BLaER1 treated with 17β-estradiol and CSF1 and Interleukin-3, amounts not matched to agents 10 nM and 100 nM (cell line): ENCODE data around the gene GABRG3.

Experiments
- H3K27ac ChIP-seq, 11 experiments: shearing (Covaris generic); formaldehyde crosslinking; 2 replicates each; pipeline ENCODE4 v1.8.1; 2022
- H3K27me3 ChIP-seq, 11 experiments: shearing (Covaris generic); formaldehyde crosslinking; 2 replicates each; pipeline ENCODE4 v1.8.1; 2022
- H3K36me3 ChIP-seq, 11 experiments: shearing (Covaris generic); formaldehyde crosslinking; 2 replicates each; pipeline ENCODE4 v1.8.1; 2022
- H3K4me1 ChIP-seq, 10 experiments: shearing (Covaris generic); formaldehyde crosslinking; 2 replicates each; pipeline ENCODE4 v1.8.1; 2022
- H3K4me2 ChIP-seq, 11 experiments: shearing (Covaris generic); formaldehyde crosslinking; 2 replicates each; pipeline ENCODE4 v1.8.1; 2022
- H3K4me3 ChIP-seq, 10 experiments: shearing (Covaris generic); formaldehyde crosslinking; 2 replicates each; pipeline ENCODE4 v1.8.1; 2022
- H3K9ac ChIP-seq, 11 experiments: shearing (Covaris generic); formaldehyde crosslinking; 2 replicates each; pipeline ENCODE4 v1.8.1; 2022
- H3K9me3 ChIP-seq, 11 experiments: shearing (Covaris generic); formaldehyde crosslinking; replicated peaks in 1 of 11; 2 replicates each; pipeline ENCODE4 v1.8.1; 2022
- H4K20me1 ChIP-seq, 11 experiments: shearing (Covaris generic); formaldehyde crosslinking; 2 replicates each; pipeline ENCODE4 v1.8.1; 2022
- Cebpa-rat ChIP-seq, 11 experiments: shearing (Covaris generic); IDR thresholded peaks; 2 replicates each; pipeline ENCODE4 v1.8.1; 2022

The GABRG3 gene

GRCh38 chr15:26941489-26941888, 29.5 kb upstream of the GABRG3 start:
- Histone ChIP-seq H3K27ac (no peak overlapping the region), H3K36me3 (no peaks in the 10 kb centered on the region), H3K9ac (no peak overlapping the region), H3K9me3 (no peaks in the 10 kb centered on the region), H4K20me1 (0 out of 22 replicates have a peak, but pooled peaks cover 0 to 7% (median 0%) of the 10 kb centered on the region in 11 experiments), H3K4me1 (no peaks in the 10 kb centered on the region), H3K4me3 (no peak overlapping the region), H3K27me3 (no peaks in the 10 kb centered on the region), H3K4me2 (no peak overlapping the region)
- TF ChIP-seq Cebpa-rat (IDR thresholded peaks at IDR 0.05): no peak

GRCh38 chr15:26943866-26944265, 27.1 kb upstream of the GABRG3 start:
- H3K4me1 ChIP-seq: no peaks in the 10 kb centered on the region
- H3K9ac ChIP-seq: no peak overlapping the region
- H3K27me3 ChIP-seq: no peaks in the 10 kb centered on the region
- no peak for TF ChIP-seq Cebpa-rat (IDR thresholded peaks at IDR 0.05)
- H3K9me3 ChIP-seq: no peaks in the 10 kb centered on the region
- no peak overlapping the region for H3K4me3 ChIP-seq
- H4K20me1 ChIP-seq: 0 out of 22 replicates have a peak, but pooled peaks cover 0 to 3% (median 0%) of the 10 kb centered on the region in 11 experiments
- no peaks in the 10 kb centered on the region for H3K36me3 ChIP-seq
- no peak overlapping the region for H3K27ac ChIP-seq
- H3K4me2 ChIP-seq: no peak overlapping the region

- Histone ChIP-seq H4K20me1 (no peaks in the 10 kb centered on the region), H3K9me3 (no peaks in the 10 kb centered on the region), H3K4me2 (no peak overlapping the region), H3K27me3 (no peaks in the 10 kb centered on the region), H3K4me1 (no peaks in the 10 kb centered on the region), H3K4me3 (no peak overlapping the region), H3K27ac (no peak overlapping the region), H3K36me3 (no peaks in the 10 kb centered on the region), H3K9ac (no peak overlapping the region)
- no peak for TF ChIP-seq Cebpa-rat (IDR thresholded peaks at IDR 0.05)
These were observed 25.9 kb upstream of the GABRG3 start for GRCh38 chr15:26945046-26945445.

- Histone ChIP-seq H3K27me3 (no peaks in the 10 kb centered on the region), H3K9me3 (peaks cover 8 to 20% (median 15%) of the 10 kb centered on the region in 11 experiments; a peak in 21 of 22 replicates), H3K4me3 (no peak overlapping the region), H3K36me3 (no peaks in the 10 kb centered on the region), H4K20me1 (no peaks in the 10 kb centered on the region), H3K4me1 (no peaks in the 10 kb centered on the region), H3K27ac (no peak overlapping the region), H3K9ac (no peak overlapping the region), H3K4me2 (no peak overlapping the region)
- no peak for TF ChIP-seq Cebpa-rat (IDR thresholded peaks at IDR 0.05)
These were observed 21.0 kb upstream of the GABRG3 start for GRCh38 chr15:26950001-26950400.

GRCh38 chr15:26954403-26954802, 16.6 kb upstream of the GABRG3 start:
- Histone ChIP-seq H3K27ac (no peak overlapping the region), H3K4me3 (no peak overlapping the region), H3K4me2 (no peak overlapping the region), H3K9ac (no peak overlapping the region), H3K36me3 (no peaks in the 10 kb centered on the region), H3K27me3 (no peaks in the 10 kb centered on the region), H3K9me3 (peaks cover 8 to 20% (median 15%) of the 10 kb centered on the region in 11 experiments; a peak in 21 of 22 replicates), H3K4me1 (no peaks in the 10 kb centered on the region), H4K20me1 (no peaks in the 10 kb centered on the region)
- TF ChIP-seq Cebpa-rat (IDR thresholded peaks at IDR 0.05): no peak

GRCh38 chr15:26967719-26968269, 3.2 kb upstream of the GABRG3 start:
- no peaks in the 10 kb centered on the region for H4K20me1 ChIP-seq
- H3K27me3 ChIP-seq: no peaks in the 10 kb centered on the region
- H3K4me1 ChIP-seq: no peaks in the 10 kb centered on the region
- no peaks in the 10 kb centered on the region for H3K36me3 ChIP-seq
- no peak overlapping the region for H3K4me2 ChIP-seq
- peaks cover 6 to 27% (median 18%) of the 10 kb centered on the region in 11 experiments for H3K9me3 ChIP-seq
- H3K9ac ChIP-seq: no peak overlapping the region
- no peak for TF ChIP-seq Cebpa-rat (IDR thresholded peaks at IDR 0.05)
- H3K27ac ChIP-seq: no peak overlapping the region
- no peak overlapping the region for H3K4me3 ChIP-seq

- no peak overlapping the region for H3K4me3 ChIP-seq
- no peak for TF ChIP-seq Cebpa-rat (IDR thresholded peaks at IDR 0.05)
- H3K36me3 ChIP-seq: no peaks in the 10 kb centered on the region
- no peaks in the 10 kb centered on the region for H3K27me3 ChIP-seq
- no peak overlapping the region for H3K27ac ChIP-seq
- peaks cover 6 to 27% (median 18%) of the 10 kb centered on the region in 11 experiments for H3K9me3 ChIP-seq
- no peak overlapping the region for H3K4me2 ChIP-seq
- H4K20me1 ChIP-seq: no peaks in the 10 kb centered on the region
- no peaks in the 10 kb centered on the region for H3K4me1 ChIP-seq
- no peak overlapping the region for H3K9ac ChIP-seq
These were observed 2.2 kb upstream of the GABRG3 start for GRCh38 chr15:26968806-26969205.

GRCh38 chr15:26971271-26972018, 464 bp downstream of the GABRG3 start:
- Histone ChIP-seq H3K36me3 (no peaks in the 10 kb centered on the region), H3K4me3 (no peak overlapping the region), H3K27me3 (no peaks in the 10 kb centered on the region), H3K9ac (no peak overlapping the region), H4K20me1 (no peaks in the 10 kb centered on the region), H3K27ac (no peak overlapping the region), H3K4me2 (no peak overlapping the region), H3K9me3 (peaks cover 6 to 27% (median 18%) of the 10 kb centered on the region in 11 experiments), H3K4me1 (no peaks in the 10 kb centered on the region)
- TF ChIP-seq Cebpa-rat (IDR thresholded peaks at IDR 0.05): no peak

GRCh38 chr15:26972636-26973035, 1.7 kb downstream of the GABRG3 start:
- Histone ChIP-seq H3K4me2 (no peak overlapping the region), H3K9ac (no peak overlapping the region), H3K27me3 (no peaks in the 10 kb centered on the region), H3K27ac (no peak overlapping the region), H3K9me3 (peaks cover 5 to 20% (median 16%) of the 10 kb centered on the region in 11 experiments), H3K36me3 (no peaks in the 10 kb centered on the region), H3K4me3 (no peak overlapping the region), H3K4me1 (no peaks in the 10 kb centered on the region), H4K20me1 (no peaks in the 10 kb centered on the region)
- no peak for TF ChIP-seq Cebpa-rat (IDR thresholded peaks at IDR 0.05)
